Central memory CD8-positive, alpha-beta T cell (primary cell): ENCODE data around the gene TNKS1BP1.

Experiments used
- ATAC-seq: fragments of 150-1000 bp; cut with Tn5 transposase; replicated peaks from 2 replicates; pipeline ENCODE4 v1.10.0; 2022; ENCODE audit warnings: mild to moderate bottlenecking, moderate FRiP score, moderate number of reproducible peaks; ENCODE audit not compliant: poor library complexity, severe bottlenecking; ENCODE audit errors: extremely low read depth
- DNase-seq, 2 donors: peaks; one replicate each; pipeline ENCODE4 v3.0.0; 2021; ENCODE audit warnings: low spot score in 2 of 2
- H3K27ac Mint-ChIP-seq: one replicate; pipeline ENCODE4 v1.8.0; 2022; ENCODE audit warnings: low read depth, mild to moderate bottlenecking, moderate library complexity, mixed read lengths
- H3K27me3 Mint-ChIP-seq: one replicate; pipeline ENCODE4 v1.8.0; 2022; ENCODE audit warnings: mixed read lengths
- H3K36me3 Mint-ChIP-seq: one replicate; pipeline ENCODE4 v1.8.0; 2022; ENCODE audit warnings: mild to moderate bottlenecking, moderate library complexity, mixed read lengths; ENCODE audit not compliant: insufficient read depth
- H3K4me1 Mint-ChIP-seq: one replicate; pipeline ENCODE4 v1.8.0; 2022; ENCODE audit warnings: mixed read lengths
- H3K4me3 Mint-ChIP-seq: one replicate; pipeline ENCODE4 v1.8.0; 2022; ENCODE audit warnings: mild to moderate bottlenecking, moderate library complexity, mixed read lengths
- H3K9me3 Mint-ChIP-seq: one replicate; pipeline ENCODE4 v1.8.0; 2022; ENCODE audit warnings: mixed read lengths

Gene TNKS1BP1

GRCh38 chr11:57311109-57311936 is 13.4 kb downstream of the TNKS1BP1 start:
- peak overlapping the region; percentile 49 for H3K4me3 Mint-ChIP-seq
- H3K36me3 Mint-ChIP-seq: peaks cover 3% of the 10 kb centered on the region
- H3K4me1 Mint-ChIP-seq: peaks cover 18% of the 10 kb centered on the region
- ATAC-seq (peak; percentile 16), DNase-seq (no peak)
- no peaks in the 10 kb centered on the region for H3K9me3 Mint-ChIP-seq
- H3K27me3 Mint-ChIP-seq: no peaks in the 10 kb centered on the region
- H3K27ac Mint-ChIP-seq: no peak overlapping the region

DNA sequence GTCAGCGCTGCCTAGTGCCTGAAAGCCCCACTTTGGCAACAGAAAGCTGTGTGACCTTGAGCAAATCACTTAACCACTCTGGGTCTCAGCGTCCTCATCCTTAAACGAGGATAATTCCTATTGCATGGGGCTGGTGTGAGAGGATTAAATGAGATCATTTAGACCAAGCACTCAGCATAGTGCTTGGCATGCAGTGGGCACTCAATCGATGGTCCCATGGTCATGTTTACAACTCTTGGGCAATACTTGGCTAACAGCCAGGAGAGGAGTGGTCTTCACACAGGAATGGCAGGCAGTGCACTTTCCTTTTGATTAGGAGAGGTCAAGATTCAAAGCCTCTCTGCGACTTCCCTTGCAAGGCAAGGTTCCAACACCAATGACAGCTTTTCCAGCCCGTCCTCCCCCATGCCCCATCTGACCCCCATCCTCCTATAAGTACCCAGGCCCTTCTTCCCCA is 14.1 kb downstream of the TNKS1BP1 start:
- ATAC-seq (no peak), DNase-seq (no peak)
- Mint-ChIP-seq H3K27ac (no peak overlapping the region), H3K36me3 (peaks cover 3% of the 10 kb centered on the region), H3K4me1 (peaks cover 18% of the 10 kb centered on the region), H3K4me3 (peak overlapping the region; percentile 49), H3K9me3 (no peaks in the 10 kb centered on the region), H3K27me3 (no peaks in the 10 kb centered on the region)

GRCh38 chr11:57310091-57310490 is 14.7 kb downstream of the TNKS1BP1 start:
- ATAC-seq (no peak), DNase-seq (no peak)
- H3K27ac Mint-ChIP-seq: peak overlapping the region; percentile 84
- H3K36me3 Mint-ChIP-seq: peaks cover 3% of the 10 kb centered on the region
- no peak overlapping the region for H3K4me3 Mint-ChIP-seq
- no peaks in the 10 kb centered on the region for H3K9me3 Mint-ChIP-seq
- no peaks in the 10 kb centered on the region for H3K27me3 Mint-ChIP-seq
- H3K4me1 Mint-ChIP-seq: peaks cover 18% of the 10 kb centered on the region

DNA sequence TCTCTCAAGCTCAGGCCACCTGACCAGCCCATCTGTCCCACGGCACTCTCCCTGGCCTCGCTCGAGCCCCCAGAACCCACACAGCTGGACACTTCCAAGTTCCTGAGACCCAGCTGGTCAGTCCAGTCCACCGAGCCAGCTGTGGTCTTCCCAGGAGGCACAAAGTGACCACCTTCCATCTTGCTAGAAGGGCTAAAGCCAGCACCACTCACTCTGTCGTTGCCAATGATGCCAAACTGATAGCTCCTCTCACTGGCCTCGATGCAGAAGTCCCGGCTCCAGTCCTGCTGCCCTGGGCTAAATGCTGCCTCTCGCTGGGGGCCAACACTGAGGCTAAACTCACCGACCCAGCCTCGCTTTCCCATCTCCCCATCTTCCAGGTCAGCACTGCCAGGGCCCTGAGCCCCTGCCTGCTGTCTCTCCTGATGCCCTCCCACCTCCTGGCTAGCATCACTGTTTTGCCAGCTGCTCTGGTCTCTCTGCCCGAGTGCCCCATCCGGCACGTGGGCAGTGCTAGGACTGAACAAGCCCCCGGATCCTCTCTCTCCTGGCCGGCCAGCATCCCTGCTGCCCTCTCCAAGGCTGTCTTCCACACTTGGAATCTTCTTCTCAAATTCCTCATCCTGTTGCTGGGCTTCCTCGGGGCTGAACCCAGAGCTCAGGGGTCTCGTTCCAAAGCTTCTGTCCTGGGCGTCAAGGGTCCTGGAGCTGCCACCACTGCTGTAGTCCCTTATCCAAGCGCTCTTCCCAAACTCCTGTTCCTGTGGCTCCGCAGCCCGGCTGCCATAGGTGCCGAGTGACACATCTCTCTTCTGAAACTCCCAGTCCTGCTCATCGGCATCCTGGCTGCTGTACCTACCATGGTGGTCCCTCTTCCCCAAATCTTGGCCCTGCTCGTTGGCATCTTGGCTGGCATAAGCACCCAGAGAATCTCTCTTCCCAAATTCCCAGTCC is 15.4 kb downstream of the TNKS1BP1 start:
- Mint-ChIP-seq H3K27me3 (no peaks in the 10 kb centered on the region), H3K4me1 (peaks cover 18% of the 10 kb centered on the region), H3K4me3 (no peak overlapping the region), H3K36me3 (peaks cover 3% of the 10 kb centered on the region), H3K27ac (peak overlapping the region; percentile 84), H3K9me3 (no peaks in the 10 kb centered on the region)
- ATAC-seq: no peak
- no peak for DNase-seq

DNA sequence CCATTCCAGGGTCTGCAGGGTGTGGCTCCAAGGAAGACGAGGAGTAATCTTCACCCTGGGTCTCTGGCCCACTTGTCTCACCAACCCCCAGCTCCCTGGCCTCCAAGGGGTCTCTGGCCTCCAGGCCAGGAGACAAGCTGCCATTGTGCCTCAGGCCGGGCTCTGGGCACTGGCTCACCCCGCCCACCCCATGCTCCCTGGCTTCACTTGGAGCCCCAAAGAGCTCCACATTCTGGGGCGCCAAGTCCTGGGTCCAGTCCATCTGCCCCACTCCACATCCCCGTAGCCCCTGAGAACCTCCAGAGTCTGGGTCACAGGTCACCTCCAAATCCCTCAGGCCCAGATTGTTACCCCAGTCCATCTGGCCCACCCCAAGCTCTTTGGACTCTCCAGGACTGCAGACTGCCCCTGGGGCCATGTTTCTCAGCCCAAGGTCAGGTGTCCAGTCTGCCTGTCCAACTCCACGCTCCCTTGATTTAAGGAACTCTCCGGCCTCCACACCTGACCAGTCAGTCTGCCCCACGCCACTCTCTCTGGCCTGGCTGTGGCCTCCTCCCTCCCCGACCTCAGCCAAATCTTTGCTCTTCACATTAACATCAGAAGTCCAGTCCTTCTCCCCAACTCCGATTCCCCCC is 16.2 kb downstream of the TNKS1BP1 start:
- H3K27ac Mint-ChIP-seq: peak overlapping the region; percentile 84
- H3K9me3 Mint-ChIP-seq: no peaks in the 10 kb centered on the region
- DNase-seq (no peak), ATAC-seq (no peak)
- H3K27me3 Mint-ChIP-seq: no peaks in the 10 kb centered on the region
- H3K4me3 Mint-ChIP-seq: no peak overlapping the region
- peaks cover 18% of the 10 kb centered on the region for H3K4me1 Mint-ChIP-seq
- peaks cover 1% of the 10 kb centered on the region for H3K36me3 Mint-ChIP-seq

DNA sequence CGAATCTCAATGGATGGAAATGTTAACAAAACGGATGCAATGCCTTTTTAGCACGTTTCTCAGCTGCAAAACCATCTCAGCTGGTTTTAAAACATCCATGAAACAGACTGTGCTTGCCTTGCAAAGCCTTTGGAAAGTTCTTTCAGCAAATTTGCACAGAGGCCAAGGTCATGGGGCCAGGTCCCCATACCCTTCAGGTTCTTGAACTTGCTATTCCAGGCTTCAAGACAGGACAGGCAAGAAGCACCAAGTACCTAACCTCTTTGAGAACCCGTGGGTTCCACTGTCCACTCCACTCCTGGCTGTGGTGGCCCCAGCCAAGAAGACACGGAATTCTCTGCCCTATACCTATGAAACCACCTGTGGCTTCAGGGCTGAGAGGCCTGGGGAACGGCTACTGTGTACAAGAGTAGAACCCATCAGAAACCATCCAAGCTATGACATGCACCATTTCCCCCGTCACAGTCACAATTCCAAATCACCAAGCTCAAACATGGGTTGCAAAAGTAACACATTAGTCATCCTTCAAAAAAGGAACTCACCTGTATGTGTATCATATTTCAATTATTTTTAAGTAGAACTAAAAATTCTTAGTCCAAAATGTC is 17.0 kb downstream of the TNKS1BP1 start:
- ATAC-seq: no peak
- H3K9me3 Mint-ChIP-seq: no peaks in the 10 kb centered on the region
- no peak overlapping the region for H3K4me3 Mint-ChIP-seq
- H3K27me3 Mint-ChIP-seq: no peaks in the 10 kb centered on the region
- H3K36me3 Mint-ChIP-seq: peaks cover 1% of the 10 kb centered on the region
- DNase-seq: no peak
- no peak overlapping the region for H3K27ac Mint-ChIP-seq
- peaks cover 18% of the 10 kb centered on the region for H3K4me1 Mint-ChIP-seq

DNA sequence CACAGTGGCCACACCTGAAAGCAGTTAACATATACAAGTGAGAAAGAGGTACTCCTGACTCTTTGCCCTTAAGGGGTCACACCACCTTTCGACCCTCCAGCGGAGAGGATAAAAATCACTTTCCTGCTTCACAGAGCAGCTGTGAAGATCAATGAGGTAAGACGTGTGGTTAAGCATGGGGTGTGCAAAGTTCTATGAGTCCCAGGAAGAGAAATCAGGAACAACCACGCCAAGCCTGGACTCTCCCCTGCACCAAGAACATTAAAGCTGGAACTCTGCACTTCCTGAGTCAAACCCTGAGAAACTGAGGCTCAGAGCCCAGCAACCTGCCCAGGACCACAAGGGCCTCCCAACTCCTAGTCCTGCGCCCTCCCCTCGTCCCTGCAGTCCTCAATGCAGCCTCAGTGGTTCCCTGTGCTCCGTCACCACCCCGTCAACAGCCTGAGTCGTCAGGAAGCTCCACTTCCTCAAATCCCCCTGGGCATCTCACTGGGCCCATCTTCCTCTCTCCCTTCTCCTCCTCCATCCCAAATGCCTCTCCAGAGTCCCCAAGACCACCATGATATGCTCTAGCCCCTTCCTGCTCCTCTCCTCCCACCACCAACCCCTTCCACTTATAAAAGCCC is 17.7 kb downstream of the TNKS1BP1 start:
- peaks cover 13% of the 10 kb centered on the region for H3K4me1 Mint-ChIP-seq
- DNase-seq (no peak), ATAC-seq (no peak)
- peaks cover 1% of the 10 kb centered on the region for H3K36me3 Mint-ChIP-seq
- no peak overlapping the region for H3K4me3 Mint-ChIP-seq
- no peak overlapping the region for H3K27ac Mint-ChIP-seq
- H3K9me3 Mint-ChIP-seq: no peaks in the 10 kb centered on the region
- no peaks in the 10 kb centered on the region for H3K27me3 Mint-ChIP-seq

DNA sequence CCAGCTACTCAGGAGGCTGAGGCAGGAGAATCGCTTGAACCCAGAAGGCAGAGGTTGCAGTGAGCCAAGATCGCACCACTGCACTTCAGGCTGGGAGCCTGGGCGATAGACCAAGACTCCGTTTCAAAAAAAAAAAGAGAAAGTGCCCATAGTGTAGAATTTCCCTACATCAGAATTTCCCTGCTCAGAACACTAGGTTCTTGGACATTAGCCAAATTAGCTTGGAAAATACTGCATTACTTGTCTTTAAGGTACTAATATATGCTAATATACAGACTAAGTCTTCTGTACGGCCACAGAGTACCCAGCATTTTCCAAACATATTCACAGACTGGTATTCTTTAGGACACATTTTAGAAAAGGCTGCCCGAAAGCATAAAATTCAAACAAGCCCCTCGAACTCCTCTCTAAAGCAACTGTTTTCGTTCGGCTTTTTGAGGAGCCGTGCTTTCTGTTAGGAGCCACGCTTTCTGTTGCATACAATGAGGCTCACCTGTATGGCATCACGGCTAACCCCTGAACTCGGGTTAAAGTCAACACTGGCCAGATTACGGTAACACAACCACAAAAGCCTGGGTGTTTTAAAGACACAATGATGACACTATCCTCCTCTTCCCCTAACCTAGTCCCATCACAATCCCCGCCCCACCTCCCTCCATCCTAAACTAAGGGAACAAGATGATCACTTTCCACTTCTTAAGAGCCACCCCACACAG is 18.4 kb downstream of the TNKS1BP1 start:
- DNase-seq: no peak
- Mint-ChIP-seq H3K27me3 (no peaks in the 10 kb centered on the region), H3K27ac (no peak overlapping the region), H3K36me3 (peaks cover 1% of the 10 kb centered on the region), H3K9me3 (no peaks in the 10 kb centered on the region), H3K4me1 (peaks cover 12% of the 10 kb centered on the region), H3K4me3 (no peak overlapping the region)
- no peak for ATAC-seq

GRCh38 chr11:57305523-57305922 is 19.2 kb downstream of the TNKS1BP1 start:
- H3K9me3 Mint-ChIP-seq: no peaks in the 10 kb centered on the region
- no peak for DNase-seq
- H3K4me3 Mint-ChIP-seq: no peak overlapping the region
- peaks cover 12% of the 10 kb centered on the region for H3K4me1 Mint-ChIP-seq
- no peaks in the 10 kb centered on the region for H3K27me3 Mint-ChIP-seq
- H3K27ac Mint-ChIP-seq: no peak overlapping the region
- no peak for ATAC-seq
- H3K36me3 Mint-ChIP-seq: peaks cover 1% of the 10 kb centered on the region

DNA sequence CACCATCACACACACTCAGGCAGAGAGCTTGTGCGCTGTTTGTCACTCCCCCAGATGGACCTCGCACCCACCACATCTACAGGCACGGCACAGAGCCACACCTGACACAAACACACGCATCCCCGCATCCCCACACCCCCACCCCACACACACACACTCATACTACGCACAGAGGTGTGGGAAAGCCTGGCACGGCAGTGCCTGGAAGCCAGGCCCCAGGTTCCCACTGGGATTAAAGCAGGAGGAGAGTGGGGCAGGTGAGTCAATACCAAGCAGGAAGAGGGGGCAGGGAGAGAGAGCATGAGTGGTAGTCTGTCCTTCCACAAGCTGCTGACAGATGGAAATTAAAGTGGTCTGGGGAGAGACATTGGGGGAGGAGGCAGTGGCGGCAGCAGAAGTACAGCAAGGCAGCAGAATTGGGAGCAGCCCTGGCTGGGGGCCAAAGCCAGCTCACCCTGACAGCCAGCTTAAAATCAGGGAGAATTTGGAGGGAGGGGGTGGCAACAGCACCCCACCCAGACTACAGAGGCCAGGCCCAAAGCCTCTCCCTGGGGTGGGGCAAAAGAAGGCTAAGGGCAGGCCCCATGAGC is 20.7 kb downstream of the TNKS1BP1 start:
- Mint-ChIP-seq H3K27ac (no peak overlapping the region), H3K9me3 (no peaks in the 10 kb centered on the region), H3K36me3 (peaks cover 1% of the 10 kb centered on the region), H3K4me1 (peaks cover 11% of the 10 kb centered on the region), H3K4me3 (no peak overlapping the region), H3K27me3 (no peaks in the 10 kb centered on the region)
- no peak for ATAC-seq
- DNase-seq: no peak

DNA sequence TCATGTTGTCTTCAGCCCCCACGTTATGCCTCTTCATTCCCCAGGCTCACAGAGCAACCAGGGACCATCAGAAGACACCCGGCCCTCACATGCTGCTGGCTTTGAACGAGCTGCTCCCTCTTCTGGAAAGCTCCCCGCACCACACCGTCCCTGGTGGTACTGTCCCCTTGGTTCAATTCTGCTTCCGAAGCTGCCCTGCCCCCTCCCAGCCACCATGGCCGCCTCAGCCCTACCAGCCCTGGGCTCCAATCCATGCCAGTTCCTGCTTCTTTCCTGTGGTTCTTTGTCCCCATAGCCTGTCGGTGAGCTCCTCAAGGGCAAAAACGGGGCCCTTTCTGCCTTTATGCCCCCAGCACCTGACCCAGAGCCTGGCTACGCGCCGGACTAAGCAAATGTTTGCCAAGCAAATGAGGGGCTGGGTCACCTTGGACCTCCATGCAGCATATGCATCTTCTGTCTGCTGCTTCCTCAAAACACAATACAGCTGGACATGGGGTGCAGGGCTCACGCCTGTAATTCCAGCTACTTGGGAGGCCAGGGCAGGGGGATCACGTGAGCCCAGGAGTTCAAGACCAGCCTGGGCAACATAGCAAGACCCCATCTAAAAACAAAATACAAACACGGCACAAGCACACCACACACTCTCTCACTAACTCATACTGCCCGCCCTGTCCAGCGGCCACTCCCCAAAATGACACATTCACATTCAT is 21.3 kb downstream of the TNKS1BP1 start:
- DNase-seq (no peak), ATAC-seq (no peak)
- H3K27ac Mint-ChIP-seq: no peak overlapping the region
- no peaks in the 10 kb centered on the region for H3K9me3 Mint-ChIP-seq
- H3K4me3 Mint-ChIP-seq: no peak overlapping the region
- H3K36me3 Mint-ChIP-seq: peaks cover 1% of the 10 kb centered on the region
- no peaks in the 10 kb centered on the region for H3K27me3 Mint-ChIP-seq
- H3K4me1 Mint-ChIP-seq: peaks cover 6% of the 10 kb centered on the region
